ENCODE data around the gene PAX9. TPM values are rescaled to one million over a fixed set of nuclear protein-coding genes. Genes with fewer than 3 reads are reported as not detected.
"Not testable (repeated sequence)": the region's sequence is repeated elsewhere in the genome, so short reads cannot be mapped to it uniquely, and the experiment has no call there.

The PAX9 gene
- total RNA-seq, 1 donor from 2014 or later, result not detected

DNA sequence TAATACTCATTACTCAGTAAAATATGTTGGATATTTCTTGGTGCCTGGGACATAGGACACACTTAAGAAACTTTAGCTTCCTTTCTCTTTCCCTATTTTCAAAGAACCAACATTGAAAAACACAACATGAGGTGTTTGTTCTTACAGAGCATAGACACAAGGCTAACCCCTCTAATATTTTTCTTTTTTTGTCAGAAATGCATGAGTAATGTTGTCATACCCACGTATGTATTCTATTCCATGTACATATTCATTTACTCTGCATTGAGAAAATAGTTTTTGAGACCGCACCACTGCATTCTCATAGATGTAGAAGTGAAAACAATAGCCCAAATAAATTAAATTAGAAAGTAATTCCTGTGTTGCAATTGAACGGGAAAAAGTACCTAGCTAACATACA, 13.0 kb downstream of the PAX9 start:
- DNase-seq, result no peak

DNA sequence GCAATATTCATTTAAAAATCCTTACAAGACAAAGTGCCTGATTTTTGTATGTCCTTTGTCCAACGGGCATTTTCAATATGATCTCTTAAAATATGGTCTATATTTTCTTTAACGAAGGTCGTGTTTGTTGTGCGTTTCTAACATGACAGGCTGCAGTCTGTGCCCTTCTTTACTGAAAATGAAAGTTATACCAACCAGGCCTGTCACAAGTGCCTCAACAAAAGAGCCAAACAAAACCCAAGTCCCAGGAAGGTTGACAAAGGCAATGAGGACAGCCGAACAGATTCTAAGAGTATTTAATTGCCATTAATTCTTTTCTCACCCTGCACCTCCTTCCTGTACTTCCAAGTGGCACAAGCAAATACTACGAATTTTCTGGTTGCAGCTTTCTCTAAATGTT, 13.9 kb downstream of the PAX9 start:
- DNase-seq, result no peak

DNA sequence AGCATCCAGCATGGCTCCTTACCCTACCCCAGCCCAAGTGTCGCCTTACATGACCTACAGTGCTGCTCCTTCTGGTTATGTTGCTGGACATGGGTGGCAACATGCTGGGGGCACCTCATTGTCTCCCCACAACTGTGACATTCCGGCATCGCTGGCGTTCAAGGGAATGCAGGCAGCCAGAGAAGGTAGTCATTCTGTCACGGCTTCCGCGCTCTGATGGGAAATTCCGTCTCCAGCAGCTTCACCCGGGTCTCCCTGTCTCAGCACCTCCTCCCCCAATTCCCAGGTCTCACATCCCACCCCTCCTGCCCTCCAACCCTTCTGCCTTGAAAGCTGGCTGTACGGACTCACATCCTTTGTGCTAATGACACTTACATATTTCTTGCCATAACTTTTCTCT, 14.6 kb downstream of the PAX9 start:
- no peak for DNase-seq

DNA sequence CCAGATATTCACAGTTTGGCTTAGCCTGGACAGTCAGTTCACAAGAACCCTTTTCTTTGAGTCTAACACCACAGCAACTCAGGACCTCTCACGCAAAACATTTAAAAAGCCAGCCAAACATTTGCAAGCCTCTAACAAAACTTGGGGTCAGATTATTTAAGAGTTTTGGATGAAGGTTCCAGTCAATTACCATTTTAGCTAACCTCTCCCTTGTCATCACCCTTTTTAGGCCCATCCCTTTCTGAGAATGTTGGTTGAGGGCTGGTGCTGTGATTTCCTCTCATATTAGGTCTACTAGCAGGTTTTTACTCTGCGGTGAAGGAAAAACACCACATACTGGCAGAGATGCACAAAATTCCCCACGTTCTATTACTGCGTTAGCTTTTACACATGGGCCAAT, 20.7 kb downstream of the PAX9 start:
- DNase-seq, result no peak

DNA sequence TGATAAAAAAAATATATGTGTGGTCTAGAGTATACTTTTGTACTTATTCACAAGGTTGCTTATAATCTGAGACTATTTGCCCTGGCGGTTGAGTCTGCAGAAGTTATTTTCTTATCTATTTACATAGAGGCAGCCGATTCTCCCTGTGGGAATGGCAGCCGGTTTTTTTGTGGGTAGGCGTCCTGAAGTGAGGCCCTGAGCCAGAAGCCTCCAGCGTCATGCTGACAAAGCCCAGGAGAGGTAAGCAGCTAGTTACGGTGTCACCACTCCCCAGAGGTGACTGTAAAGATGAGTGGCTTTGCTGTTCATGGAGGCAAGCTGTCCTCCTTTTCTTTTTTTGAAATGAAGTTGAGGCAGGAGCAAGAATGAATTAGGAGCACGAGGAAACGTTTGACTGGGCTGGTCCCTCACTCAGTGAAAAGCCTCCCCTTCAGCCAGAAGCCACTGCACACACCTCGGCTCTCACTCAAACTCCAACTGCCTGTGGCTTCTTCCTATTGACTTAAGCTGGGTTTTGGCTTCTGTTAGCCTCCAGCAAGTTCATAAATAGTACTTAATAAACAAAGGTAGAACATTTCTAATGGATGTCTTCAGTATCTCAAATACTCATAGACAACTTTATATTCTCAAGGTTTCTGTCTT, 21.5 kb downstream of the PAX9 start:
- no peak for DNase-seq

DNA sequence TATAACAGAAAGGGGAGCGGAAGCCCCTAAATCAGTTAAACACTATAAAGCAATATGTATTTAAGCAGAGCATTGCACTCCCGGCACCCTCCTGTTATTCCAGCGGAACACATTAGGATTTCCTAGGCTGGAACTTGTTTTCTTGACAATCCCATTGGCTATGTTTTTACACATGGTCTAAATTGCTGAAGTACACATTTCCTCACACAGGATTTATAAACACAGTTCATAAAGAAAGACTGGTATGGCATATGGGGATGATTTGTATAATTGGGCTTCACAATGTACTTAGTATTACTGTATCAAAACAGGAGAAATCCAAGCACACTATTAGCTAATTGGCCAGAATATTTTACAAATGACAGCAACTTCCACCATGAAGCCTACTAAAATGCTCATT, 23.3 kb downstream of the PAX9 start:
- no peak for DNase-seq

DNA sequence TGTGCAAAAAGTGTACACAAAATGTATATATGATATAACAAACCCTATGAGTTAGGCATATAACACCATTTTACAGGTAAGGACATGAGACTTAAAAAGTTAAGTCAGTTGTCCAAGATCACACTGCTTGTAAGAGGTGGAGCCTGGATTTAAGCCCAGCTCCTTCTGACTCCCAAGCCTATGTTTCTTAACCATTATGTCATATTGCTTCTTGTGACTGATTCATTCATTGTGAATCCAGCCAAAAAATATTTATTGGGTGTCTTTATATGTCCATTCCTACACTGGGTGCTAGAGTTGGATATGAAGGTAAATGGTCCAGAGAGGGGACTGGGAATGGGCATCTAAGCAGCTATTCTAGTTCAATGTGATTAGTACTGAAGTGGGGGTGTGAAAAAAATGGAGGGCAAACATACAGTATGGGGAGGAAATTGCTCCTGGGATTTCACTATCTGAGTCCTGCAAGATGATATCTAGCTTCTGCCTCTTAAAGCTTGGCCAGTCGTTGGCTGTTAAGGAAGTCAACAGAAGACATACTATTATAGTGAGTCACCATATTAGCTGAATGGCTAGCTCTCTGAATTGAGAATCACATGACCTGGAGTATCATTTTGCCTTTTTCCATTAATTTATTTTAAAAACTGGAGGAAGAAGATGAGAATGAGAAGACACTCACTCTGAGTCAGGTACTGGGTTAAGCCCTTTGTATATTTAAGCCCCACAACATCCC, 28.8 kb downstream of the PAX9 start:
- DNase-seq, result no peak

DNA sequence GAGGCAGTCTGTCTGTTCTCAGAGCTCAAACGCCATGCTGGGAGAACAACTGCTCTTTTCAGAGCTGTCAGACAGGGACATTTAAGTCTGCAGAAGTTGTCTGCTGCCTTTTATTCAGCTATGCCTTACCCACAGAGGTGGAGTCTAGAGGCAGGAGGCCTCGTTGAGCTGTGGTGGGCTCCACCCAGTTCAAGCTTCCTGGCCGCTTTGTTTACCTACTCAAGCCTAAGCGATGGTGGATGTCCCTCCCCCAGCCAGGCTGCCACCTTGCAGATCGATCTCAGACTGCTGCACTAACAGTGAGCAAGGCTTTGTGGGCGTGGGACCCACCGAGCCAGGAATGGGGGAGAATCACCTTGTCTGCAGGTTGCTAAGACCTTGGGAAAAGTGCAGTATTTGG, 37.8 kb downstream of the PAX9 start:
- not testable (repeated sequence) for DNase-seq

DNA sequence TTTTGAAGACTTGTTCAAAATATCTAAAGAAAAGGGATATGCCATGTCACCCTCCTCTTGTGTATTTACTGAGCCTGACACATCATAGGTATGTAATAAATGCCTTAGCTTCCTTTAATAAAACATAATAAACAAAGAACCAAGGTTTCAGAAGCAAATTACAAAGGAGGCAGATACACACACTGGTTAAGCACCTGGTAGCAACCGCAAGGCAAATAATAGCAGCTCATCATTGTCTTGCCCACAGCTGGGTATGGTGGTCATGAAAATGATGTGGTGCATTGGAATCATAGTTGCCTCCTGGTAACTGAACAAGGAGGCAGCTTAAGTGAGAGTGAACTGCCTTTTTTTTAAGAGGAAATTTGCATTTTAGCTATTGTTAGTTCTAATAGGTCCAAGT, 39.0 kb downstream of the PAX9 start:
- no peak for DNase-seq

DNA sequence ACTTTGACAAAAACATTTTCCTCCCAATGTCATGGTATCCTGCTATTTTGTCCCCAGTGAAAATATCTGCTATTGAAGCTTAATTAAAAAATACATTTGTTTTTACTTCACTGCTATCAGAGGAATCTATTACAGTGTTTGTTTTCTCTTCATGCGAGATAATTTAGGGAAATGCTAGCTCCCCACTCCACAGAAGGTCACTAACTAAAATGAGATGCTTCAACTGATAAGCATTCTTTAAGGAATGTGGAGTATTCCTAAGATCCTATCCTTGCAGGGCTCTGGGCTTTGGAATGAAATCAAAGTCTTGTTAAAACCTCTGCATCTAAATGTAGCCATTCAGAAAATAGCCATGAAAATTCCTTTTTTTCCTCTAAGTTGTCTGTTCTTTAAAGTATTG, 39.5 kb downstream of the PAX9 start:
- DNase-seq, result no peak

DNA sequence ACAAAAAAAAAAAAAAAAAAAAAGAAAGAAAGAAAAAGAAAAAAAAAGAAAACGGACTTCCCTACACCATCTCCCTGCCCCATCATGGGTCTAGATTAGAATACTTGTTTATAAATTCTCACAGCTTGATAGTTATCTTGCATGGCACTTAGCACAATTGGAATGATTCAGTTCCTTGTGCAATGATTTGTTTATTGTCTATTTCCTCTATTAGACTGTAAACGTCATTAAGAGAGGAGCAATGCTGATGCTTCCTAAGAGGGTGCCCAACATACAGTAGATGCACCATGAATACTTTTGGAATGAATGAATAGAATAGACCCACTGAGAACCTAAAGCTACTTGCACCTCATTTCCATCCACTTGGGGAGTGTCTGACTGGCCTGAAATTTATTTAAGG, 40.8 kb downstream of the PAX9 start:
- DNase-seq, result no peak

DNA sequence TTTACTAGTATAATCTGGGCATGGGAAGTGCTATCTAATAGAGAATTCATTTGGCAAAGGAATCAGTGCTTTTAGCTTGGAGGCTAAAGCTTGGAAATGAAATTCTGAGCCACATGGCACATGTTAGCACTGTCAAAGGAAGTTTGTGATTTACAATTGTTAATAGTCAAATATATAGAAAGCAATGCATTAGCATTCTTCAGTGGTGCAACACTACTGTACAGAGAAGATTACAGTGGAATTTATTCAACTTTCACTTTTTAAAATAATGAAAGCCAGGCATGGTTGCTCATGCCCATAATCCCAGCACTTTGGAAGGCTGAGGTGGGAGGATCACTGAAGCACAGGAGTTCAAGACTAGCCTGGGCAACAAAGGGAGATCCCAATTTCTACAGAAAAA, 45.9 kb downstream of the PAX9 start:
- DNase-seq, result no peak

DNA sequence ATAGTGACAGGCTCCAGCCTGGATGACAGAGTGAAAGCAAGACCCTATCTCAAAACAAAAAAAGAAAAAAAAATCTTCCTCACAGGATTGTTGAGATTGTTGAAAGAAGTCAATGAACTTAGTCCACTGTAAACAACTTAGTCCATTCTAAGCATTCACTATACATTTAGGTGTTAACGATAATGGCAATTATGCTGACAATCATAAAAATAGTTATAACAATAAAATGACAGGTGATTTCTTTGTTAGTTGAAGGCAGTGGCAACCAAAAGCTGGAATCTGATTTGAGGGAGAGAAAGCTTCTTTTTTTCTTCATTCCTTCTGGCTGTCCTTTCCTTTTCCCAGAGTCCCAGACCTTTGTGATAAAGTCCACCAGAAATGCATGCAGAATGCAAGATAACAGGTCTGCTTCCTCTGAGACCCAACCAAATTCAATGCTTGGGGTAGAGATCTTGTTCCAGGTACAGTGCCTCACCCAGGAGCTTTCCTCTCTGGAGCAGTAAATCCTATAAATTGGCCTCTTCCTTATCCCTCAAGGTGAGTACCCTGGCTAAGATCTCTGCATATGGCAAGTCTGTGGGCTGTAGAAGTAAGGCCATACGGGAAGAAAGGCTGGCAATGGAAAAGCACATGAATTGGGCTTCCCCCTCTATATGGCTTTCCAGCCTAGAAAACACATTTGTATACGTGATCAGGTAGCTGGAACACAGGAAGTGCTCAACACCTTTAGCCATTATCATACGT, 52.5 kb downstream of the PAX9 start:
- no peak for DNase-seq

DNA sequence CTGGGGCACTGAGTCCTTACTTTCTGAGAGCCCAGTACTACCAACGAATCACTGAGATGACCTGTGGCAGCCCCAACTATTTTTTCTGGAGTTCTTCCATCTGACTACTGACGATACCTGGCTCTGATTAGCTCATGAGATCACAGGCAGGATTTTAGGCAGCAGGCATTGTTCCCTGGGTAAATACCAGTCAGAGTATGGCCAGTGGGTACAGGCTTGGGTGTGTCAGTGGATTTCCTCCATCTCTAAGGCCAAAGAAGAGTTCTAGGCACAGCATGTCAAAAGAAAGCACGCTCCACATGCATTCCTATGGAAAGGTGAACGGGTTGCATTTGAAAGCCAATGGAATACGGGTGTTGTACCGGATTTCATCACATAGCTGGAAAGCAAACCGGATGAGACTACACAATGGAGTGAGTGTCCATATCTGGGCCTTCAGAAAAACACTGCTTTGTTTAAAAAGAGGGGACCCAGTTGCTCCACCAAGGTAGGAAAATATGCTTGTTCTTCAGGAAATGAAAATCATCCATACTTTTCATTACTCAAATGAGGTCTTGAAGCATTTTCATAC, 55.0 kb downstream of the PAX9 start:
- DNase-seq, result no peak

DNA sequence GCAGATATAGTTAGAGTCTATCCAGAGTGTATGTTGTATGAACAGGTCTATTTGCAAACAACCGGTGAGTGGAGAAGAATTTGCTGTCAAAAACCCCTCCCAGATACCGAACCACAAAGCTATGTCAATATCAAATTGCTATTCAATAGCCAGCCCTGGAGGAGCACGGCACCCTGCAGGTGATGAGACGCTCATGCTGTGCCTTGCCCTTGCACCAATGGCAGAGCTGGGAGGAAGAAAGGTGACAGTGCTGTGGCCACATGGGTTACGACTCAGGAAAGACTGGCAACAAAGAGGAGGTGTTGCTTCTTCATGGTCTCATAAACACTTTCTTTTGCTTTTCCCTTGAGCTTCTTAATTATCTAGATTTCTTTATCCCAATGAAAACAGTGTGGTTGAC, 55.7 kb downstream of the PAX9 start:
- DNase-seq, result no peak

DNA sequence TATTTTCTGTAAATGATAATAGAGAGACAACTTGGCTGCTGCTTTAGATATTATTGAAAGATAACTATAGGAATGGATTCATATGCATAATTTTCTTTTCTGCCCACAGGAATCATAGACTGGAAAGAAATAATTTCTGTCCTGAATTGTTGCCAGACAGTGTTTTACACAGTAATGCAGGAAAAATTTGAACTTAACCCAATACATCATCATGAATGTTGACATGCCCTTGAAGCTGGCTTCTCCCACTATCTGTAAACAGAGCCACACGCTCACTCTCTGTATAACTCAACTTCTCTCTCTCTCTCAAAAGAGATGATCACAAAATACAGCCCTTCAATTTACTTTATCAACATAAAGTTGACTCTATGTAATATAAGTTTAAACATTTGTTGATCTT, 56.6 kb downstream of the PAX9 start:
- no peak for DNase-seq

DNA sequence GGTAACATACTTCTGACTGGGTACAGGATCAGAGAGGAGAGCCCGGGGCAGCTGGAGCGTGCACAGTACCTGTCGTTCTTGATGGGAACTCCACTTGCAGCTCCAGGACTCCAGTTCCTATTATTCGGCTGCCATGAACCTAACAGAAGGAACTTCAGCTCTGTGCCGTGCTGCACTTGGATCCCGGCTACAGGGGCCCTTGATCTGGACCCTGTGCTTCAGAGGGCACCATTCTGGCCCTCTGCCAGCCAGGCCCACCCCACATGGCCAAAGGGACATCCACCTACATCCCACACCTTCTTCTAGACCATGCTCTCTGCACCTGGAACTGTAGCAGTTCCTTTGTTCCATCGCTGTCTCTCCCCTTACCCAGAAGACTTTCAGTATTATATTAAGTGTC, 58.2 kb downstream of the PAX9 start:
- no peak for DNase-seq

DNA sequence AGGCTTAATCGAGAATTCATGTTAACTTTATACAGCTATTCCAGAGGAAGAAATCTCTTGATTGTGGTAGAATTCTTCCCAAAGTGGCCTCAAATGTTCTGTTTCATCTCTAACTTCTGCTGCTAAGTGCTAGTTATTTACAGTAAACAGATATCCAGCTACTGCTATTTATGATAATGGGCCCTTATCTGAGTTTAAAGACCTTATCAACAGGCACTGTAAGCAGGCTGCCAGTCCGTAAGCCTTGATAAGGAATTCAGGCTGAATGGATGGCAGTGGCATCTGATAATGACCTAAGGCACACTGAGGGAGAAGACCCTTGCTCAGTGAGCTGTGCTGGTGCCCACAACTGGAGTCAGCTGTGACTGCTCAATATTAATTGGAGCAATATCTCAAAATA, 59.0 kb downstream of the PAX9 start:
- no peak for DNase-seq

DNA sequence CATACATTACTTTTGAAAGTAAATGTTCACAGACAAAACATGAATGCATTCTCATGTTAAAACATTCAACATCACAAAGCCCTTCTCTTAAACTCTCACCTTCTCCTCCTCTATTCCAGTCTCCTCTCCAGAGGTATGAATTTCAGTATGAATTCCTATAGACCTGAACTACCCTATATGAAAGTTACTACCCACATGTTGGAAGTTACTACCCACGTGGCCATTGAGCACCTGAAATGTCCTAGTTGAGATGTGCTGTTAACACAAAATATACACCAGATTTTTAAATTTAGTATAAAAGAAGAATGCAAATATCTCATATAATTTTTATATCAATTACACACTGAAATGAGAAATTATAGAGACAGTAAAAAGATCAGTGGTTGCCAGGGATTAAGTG, 60.2 kb downstream of the PAX9 start:
- no peak for DNase-seq

DNA sequence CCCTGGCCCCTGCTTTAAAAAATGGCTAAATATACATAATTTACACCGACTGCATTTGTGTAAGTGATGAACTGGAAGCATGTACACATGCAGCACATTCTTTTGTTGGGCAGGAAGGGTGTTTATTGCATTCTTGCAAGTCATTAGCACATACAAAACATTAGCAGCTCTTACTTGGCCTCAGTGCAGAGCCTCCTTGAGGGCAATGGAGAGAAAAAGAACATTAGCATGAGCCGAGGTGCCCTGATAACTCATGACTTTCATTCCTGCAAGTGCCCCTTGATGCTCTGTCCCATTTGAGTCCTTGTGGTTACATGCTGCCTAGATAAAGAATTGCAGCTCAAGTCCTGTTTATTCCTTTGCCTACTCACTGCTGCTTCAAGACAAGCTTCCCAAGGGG, 61.9 kb downstream of the PAX9 start:
- DNase-seq, result no peak

DNA sequence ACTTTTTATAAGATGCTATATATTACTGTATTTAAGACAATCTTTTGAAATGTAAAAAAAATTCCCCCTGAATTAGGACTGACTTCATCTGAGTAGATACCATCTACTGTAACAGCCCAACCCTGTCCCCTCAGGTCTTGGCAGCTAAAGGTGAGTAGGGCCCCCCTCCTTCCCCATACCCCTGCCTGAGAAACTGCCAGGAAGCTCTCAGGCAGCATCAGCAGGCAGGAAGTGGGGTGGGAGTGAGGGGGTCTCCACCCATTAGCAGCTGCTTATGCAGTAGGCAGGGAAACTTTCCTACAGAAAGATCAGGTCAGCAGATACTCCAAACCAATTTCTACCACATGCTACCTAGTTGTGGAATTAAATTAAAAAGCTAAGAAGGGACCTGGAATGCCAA, 62.5 kb downstream of the PAX9 start:
- no peak for DNase-seq

DNA sequence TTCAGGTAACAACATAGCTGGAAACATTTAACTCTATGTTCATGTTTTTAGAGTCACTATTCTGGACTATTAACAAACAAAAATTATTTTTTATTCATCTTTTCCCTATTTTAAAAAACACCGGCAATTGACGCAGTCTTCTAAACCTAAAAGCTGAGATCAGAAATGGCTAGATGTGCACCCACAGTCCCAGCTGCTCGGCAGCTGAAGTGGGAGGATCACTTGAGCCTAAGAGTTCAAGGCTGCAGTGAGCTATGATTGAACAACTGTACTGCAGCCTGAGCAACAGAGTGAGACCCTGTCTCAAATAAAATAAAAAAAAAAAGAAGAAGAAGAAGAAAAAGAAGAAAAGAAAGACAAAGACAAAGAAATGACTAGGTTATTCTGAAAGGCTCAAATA, 64.5 kb downstream of the PAX9 start:
- no peak for DNase-seq
